ENCODE measurements around the gene PDF.

The PDF gene

GRCh38 chr16:69339289-69340094 is 9.1 kb upstream of the PDF start, which contains the start of the genes COG8 and NIP7:
Gene COG8, minus strand, starts transcription at chr16:69339564. Its CDS starts 12 bp downstream, at chr16:69339552.
Gene NIP7, plus strand, starts transcription at chr16:69339772. Its CDS starts 58 bp downstream, at chr16:69339830.
- FAIRE-seq, result peak; percentile 95

GRCh38 chr16:69338557-69339288 is 8.3 kb upstream of the PDF start:
- DNase-seq (ENCODE audit: insufficient read length, low spot score) (no peak), FAIRE-seq (peak; percentile 11)

More at GRCh38 chr16:69339289-69340094, 9.1 kb upstream of the PDF start, which contains the start of the genes COG8 and NIP7:
- DNase-seq (ENCODE audit: insufficient read length, low spot score), result peak; percentile 94

DNA sequence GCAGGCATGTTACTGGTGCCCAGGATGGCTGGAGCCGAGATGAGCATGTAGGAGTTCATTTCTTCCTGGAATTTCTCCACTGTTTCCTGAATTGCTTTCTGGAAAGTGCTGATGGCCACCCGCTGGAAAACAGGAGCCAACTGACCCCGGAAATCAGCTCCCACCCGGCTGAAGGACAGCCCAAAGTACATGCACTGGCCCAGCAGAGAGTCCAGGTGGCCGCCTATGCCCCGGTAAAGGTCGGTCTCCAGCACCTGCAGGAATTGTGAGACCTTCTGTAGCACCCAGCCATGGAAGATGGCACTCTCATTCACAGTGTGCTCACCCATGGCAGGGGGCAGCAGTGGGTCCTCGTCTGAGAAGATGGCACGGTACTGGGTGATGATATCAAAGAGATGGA is 4.3 kb upstream of the PDF start:
- no peak for FAIRE-seq

DNA sequence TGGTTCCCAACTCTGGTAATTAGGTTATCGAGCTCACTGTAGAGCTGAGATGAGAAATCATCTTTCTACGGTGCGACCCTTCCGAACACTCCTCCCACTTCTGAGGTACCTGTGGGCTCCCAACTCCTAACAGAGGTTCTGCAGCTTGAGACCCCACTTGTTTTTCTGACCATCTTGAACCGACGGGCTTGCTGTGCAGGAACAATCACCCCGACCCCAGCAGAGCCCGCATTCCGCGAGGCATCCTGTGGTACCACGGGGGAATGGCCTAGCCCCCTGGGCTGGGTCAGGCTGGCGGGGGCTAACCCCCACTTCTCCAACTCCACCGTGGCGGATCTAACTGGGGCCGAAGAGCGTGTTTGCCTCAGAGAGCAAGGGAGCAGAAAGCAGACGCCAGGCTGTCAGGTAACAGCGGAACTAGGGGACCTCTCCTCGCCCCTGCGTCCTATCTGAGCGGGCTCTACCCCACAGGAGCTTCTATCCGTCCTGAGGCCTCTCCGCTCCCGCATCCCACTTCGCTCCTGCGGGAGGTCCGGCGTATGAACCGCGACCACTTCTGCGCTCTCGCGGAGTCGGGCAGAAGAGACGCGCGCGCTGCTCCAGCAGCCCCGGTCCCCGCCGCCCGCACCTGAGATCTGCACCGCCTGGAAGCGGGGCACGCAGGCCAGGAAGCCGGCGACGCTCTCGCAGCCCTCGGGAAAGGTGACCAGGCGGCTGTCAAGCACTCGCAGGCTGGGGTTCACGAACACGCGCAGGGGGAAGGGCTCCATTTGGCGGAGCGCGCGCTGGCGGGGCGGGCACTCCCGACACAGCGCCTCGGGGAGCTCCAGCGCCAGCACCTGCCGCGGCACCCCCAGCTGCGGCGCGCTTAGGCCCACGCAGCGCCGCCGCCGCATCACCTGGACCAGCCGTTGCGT is 761 bp downstream of the PDF start:
- DNase-seq (ENCODE audit: insufficient read length, low spot score), result peak; percentile 47
- FAIRE-seq, result no peak

More for the DNA sequence above, 4.3 kb upstream of the PDF start:
- no peak for DNase-seq (ENCODE audit: insufficient read length, low spot score)

- FAIRE-seq (no peak), DNase-seq (ENCODE audit: insufficient read length, low spot score) (no peak)
Observed at GRCh38 chr16:69328854-69329316, 1.5 kb downstream of the PDF start.

DNA sequence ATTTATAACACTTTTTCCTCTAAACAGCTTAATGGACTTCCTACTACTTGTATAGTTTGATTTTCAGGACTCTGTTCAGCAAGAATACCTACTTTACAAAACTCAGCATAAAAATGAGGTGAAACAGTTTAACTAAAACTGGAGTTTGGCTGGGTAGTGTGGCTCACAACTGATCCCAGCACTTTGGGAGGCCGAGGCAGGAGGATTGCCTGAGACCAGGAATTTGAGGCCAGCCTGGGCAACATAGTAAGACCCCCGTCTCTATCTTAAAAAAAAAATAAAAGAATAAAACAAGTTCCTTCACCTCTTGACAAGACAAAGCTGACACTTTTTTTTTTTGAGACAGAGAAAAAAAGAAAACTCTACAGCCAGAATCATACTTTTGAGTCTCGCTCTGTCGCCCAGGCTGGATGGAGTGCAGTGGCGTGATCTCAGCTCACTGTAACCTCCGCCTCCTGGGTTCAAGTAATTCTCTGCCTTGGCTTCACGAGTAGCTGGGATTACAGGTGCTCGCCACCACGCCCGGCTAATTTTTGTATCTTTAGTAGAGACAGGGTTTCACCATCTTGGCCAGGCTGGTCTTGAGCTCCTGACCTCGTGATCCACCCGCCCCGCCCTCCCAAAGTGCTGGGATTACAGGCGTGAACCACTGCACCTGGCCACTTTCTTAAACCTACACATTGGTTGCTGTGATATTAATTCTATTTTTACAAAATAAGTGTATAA is 2.6 kb downstream of the PDF start:
- FAIRE-seq, result no peak
- no peak for DNase-seq (ENCODE audit: insufficient read length, low spot score)

DNA sequence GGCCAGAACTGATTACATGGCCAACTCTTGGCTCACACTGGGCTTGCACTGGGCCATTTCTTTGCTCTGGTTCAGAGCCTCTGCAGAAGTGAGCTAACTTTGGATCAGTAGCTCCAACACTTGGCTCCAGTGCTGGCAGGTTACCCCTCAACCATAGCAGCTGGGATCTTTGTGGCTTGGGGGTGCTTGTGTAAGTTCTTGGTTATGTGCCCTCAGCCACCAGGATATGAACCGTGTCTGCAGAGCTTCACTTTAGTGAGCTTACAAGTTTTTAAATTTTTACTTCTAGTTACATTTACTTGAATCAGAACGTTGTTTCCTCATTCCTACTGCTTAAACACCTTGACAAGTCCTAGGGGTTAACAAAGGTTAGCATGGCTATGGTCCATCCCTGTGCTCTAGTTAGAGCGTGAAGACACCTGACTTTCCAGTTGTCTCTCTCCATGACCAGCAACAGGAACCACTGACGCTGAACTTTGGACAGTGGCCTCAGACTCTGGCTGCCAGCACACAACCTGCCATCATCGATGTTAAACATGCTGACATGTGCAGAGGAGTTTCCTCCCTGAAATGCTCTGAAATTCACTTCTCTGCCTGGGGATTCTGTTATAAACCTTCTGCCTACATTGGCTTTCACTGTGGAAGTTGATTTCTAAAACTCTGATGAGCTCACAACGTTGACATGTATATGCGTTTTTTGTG is 4.1 kb downstream of the PDF start:
- DNase-seq (ENCODE audit: insufficient read length, low spot score), result no peak
- no peak for FAIRE-seq

DNA sequence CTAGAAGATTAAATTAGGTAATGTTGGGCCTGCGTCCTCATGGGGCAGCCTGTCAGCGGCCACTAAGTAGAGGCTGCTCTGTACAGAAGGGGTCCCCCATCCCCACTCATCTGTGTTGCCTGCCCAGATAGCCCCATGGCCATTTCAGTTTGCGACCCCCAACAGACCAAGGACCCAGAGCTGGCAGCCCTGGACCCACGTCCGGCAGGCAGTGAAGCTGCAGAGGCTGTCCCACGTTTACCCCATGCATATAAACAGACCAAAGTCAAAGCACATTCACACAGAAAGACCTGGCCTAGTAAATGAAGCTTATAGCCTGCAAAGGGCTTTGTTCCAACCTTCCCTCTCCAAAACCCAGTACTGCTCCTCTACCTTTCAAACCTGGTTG is 4.6 kb downstream of the PDF start:
- no peak for DNase-seq (ENCODE audit: insufficient read length, low spot score)
- FAIRE-seq, result no peak

- DNase-seq (ENCODE audit: insufficient read length, low spot score), result no peak
- FAIRE-seq, result no peak
Observed at GRCh38 chr16:69324585-69325253, 5.7 kb downstream of the PDF start.

- DNase-seq (ENCODE audit: insufficient read length, low spot score) (no peak), FAIRE-seq (no peak)
Observed at GRCh38 chr16:69324013-69324531, 6.3 kb downstream of the PDF start.

DNA sequence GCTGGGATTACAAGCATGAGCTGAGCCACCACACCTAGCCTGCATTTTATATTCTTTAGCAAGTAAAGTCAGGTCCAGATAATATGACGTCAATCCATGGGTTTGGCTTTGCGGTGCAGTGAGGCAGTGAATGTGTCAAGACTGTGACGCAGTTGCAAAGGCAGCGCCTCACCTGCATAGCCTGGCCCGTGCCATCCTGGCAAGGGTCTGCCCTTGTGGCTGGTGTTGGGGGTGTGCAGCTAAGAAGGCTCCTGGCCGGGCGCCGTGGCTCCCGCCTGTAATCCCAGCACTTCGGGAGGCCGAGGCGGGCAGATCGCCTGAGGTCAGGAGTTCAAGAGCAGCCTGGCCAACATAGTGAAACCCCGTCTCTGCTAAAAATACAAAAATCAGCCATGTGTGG is 7.0 kb downstream of the PDF start:
- FAIRE-seq, result no peak
- no peak for DNase-seq (ENCODE audit: insufficient read length, low spot score)

- no peak for FAIRE-seq
- DNase-seq (ENCODE audit: insufficient read length, low spot score), result no peak
Observed at GRCh38 chr16:69322343-69322742, 8.0 kb downstream of the PDF start.

DNA sequence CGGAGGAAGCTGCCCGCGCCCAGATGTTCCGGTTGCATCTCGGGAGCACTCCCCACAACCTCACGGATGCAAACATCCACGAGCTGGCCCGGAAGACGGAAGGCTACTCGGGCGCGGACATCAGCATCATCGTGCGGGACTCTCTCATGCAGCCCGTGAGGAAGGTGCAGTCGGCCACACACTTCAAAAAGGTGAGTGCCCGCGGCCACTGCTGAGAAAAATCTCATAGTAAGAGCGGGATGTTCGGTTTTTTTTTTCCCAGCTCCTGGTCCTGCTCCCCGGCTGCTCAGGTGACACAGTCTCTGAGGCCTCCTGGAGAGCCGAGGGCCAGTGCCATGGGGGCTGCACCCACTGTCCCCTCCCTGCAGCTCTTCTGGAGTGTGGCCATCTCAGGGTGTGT is 9.3 kb downstream of the PDF start:
- DNase-seq (ENCODE audit: insufficient read length, low spot score), result no peak
- no peak for FAIRE-seq

DNA sequence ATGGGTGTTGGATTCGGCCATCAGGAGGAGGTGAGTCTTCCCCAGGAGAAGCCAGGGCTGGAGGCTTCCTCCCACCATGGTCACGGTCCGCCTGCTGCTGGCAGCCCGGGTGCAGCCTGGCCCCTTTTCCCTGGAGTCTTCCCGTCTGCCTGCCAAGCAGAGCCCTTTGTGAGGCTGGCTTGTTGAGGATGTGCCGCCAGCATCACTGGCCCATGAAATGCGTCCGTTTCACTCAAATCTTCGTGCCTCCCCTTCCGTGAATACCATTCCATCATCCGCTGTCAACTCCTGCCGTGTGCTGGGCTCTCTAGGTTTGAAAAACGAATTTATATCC is 9.7 kb downstream of the PDF start:
- DNase-seq (ENCODE audit: insufficient read length, low spot score) (no peak), FAIRE-seq (no peak)

DNA sequence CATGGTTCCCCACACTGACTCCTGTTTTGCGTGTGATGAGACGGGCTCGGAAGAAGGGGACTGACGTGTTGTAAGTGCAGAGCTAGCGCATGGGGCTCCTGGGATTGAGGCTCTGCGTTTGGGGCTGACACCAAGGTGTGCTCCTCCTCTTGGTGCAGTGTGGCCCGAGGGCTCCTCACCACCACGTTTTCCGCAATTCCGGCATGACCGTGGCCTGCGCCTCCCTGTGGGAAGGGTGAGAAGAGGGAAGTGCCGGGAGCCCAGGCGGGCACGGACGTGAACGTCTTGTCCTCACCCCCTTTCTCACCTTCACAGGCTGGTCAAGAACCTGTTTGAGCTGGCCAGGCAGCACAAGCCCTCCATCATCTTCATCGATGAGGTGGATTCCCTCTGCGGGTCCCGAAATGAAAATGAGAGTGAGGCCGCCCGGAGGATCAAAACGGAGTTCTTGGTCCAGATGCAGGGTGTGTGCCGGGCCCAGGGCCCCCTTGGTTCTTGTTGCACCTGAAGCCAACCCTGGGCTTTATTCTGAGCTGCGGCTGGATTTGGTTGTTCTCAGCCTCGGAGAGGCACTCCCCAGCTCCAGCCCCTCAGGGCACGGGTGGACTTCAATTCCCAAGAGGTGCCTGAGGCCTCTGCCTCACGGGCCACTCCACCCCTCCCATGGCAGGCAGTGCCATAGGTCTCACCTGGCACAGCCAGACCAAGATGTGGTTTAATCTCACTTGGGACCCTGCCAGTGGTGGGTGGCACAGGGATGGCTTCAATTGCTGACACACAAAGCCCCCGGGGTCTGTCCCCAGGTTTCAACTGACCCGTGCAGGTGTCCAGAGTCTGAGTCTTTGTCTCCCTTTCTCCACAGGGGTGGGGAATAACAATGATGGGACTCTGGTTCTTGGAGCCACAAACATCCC is 10.3 kb downstream of the PDF start:
- DNase-seq (ENCODE audit: insufficient read length, low spot score), result no peak

GRCh38 chr16:69319381-69319780 is 11.0 kb downstream of the PDF start:
- FAIRE-seq (no peak), DNase-seq (ENCODE audit: insufficient read length, low spot score) (no peak)

More for the DNA sequence above, 10.3 kb downstream of the PDF start:
- FAIRE-seq, result no peak

DNA sequence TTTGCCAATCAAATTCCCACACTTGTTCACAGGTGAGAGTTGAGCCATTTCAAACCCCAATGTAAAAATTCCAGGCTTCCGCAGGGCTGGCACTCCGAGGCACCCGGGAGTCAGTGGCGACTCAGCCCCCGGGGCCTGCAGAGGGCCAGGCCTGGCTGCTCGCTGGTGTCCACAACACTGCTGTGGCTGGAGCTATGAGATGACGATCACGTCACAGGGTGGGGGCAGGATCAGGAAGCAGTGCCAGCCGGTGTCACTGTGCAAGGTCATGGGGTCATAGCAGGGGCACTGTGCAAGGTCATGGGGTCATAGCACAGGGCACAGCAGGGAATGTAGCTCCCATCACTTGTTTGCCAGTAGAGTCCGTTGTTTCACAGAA is 11.5 kb downstream of the PDF start:
- no peak for DNase-seq (ENCODE audit: insufficient read length, low spot score)
- FAIRE-seq, result no peak

Measured in GM19239 (cell line).